Stimulated activated effector memory CD8-positive, alpha-beta T cell treated with anti-CD3 and anti-CD28 coated beads, Interleukin-12 subunit alpha, Interleukin-12 subunit beta, amount 100 ng/mL, for 72 hours (primary cell): ENCODE data around the gene PARS2.
A peak's percentile ranks its signal among the peaks of the same experiment; 100 is the strongest.

ENCODE experiments used
- ATAC-seq: fragments of 150-1000 bp; cut with Tn5 transposase; 2 replicates; pipeline ENCODE4 v1.10.0; 2021
- DNase-seq, 2 donors: peaks; one replicate each; pipeline ENCODE4 v3.0.0; 2021 to 2022; ENCODE audit warnings: low spot score in 2 of 2
- H3K27ac Mint-ChIP-seq: one replicate; pipeline ENCODE4 v1.8.0; 2022; ENCODE audit warnings: mild to moderate bottlenecking, mixed read lengths
- H3K36me3 Mint-ChIP-seq: one replicate; pipeline ENCODE4 v1.8.0; 2022; ENCODE audit warnings: mild to moderate bottlenecking, mixed read lengths
- H3K4me1 Mint-ChIP-seq: one replicate; pipeline ENCODE4 v1.8.0; 2022; ENCODE audit warnings: mixed read lengths
- H3K4me3 Mint-ChIP-seq: one replicate; pipeline ENCODE4 v1.8.0; 2022; ENCODE audit warnings: mild to moderate bottlenecking, mixed read lengths
- H3K9me3 Mint-ChIP-seq: one replicate; pipeline ENCODE4 v1.8.0; 2022; ENCODE audit warnings: mixed read lengths

Gene PARS2

DNA sequence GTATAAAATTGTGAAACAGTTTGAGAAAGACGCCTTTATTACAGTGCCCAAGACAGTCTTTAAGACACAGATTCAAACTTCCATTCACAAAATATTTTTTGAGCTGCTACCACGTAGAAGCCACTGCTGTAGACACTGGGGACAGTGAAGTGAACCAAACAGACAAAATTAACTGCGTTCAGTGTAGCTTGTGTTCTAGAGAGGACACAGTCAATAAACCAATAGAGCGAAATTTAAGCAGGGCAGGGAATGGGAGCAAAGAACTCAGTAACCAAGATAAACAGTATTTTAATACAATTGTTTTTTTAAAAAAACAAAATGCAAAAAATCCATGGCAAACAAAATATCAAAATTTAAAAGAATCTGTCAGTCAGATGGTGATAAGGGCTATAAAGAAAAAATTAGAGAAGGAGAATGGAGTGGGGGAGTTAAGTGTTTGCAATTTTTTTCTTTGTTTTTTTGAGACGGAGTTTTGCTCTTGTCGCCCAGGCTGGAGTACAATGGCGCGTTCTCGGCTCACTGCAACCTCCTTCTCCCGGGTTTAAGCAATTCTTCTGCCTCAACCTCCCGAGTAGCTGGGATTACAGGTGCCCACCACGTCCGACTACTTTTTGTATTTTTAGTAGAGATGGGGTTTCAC lies 719 bp upstream of the PARS2 start:
- H3K4me1 Mint-ChIP-seq, result peaks cover 21% of the 10 kb centered on the region
- ATAC-seq, result peak; percentile 14
- peak overlapping the region; percentile 95 for H3K27ac Mint-ChIP-seq
- H3K9me3 Mint-ChIP-seq, result no peaks in the 10 kb centered on the region
- peaks cover 13% of the 10 kb centered on the region for H3K36me3 Mint-ChIP-seq
- peak overlapping the region; percentile 86 for H3K4me3 Mint-ChIP-seq
- no peak for DNase-seq

DNA sequence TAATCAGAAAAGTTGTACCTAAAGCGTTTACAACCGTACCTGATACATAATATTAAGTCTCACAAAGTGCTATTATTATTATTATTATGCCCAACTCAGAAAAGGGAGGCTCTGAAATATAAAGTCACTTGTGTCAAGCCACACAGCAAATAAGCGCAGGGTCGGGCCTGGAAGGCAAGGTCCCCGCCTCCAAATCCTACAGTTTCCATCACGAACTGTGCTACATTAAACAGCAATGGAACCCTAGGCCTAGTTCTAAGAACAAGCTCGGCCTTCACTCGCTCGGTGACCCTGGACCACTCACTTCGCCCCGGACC lies 549 bp downstream of the PARS2 start:
- ATAC-seq (no peak), DNase-seq (no peak)
- H3K27ac Mint-ChIP-seq, result peak overlapping the region; percentile 95
- H3K4me1 Mint-ChIP-seq, result peaks cover 22% of the 10 kb centered on the region
- H3K36me3 Mint-ChIP-seq, result peaks cover 13% of the 10 kb centered on the region
- H3K9me3 Mint-ChIP-seq, result no peaks in the 10 kb centered on the region
- H3K4me3 Mint-ChIP-seq, result peak overlapping the region; percentile 86

DNA sequence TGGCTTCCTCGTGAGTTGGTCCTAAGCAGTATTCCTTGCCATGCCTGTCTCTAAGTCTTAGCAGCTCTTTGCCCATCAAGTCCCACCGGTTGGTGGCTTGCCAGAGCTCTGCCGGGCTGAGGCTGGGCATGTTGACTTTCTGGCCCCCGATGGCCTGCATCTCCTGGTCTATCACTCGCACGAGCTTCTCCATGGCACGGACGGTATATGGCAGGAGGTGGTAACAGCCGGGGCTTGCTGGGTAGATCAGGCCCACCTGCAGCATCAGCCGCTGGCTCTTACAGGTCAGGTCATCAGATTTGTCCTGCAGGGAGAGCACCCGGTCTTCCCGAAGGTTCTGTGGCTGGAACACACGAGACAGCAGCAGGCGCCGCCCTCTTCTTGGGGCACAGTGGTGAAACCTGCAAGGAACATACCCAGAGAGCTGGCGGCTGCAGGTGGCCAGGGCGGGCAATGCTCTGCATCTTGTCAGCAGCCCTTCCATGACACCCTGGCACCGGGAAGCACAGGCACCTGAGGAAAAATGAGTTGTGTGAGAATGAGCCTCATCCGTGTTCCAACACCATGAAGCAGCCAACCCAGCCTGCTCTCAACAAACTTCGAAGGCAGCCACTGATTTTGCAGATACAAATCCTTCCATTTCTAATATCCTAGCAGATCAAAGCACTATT lies 5.5 kb downstream of the PARS2 start:
- H3K27ac Mint-ChIP-seq, result no peak overlapping the region
- ATAC-seq, result no peak
- no peak overlapping the region for H3K4me3 Mint-ChIP-seq
- no peaks in the 10 kb centered on the region for H3K9me3 Mint-ChIP-seq
- H3K36me3 Mint-ChIP-seq, result peaks cover 13% of the 10 kb centered on the region
- peaks cover 16% of the 10 kb centered on the region for H3K4me1 Mint-ChIP-seq
- DNase-seq, result no peak

DNA sequence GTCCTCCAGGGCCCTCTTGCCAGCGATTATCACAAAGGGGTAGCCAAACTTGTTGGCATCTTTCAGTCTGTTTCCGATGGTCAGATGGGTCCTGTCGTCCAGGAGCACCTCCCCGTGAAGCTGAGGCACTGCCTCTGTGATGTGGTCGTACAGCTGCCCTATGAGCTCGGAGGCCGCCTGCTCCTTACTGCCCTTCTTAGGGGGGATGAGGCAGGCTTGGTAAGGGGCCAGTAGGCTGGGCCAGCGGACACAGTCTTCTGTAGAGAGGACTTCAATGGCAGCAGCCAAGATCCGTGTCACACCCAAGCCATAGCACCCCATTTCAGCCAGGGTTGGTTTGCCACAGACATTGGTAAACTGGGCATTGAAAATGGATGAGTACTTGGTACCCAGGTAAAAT lies 6.5 kb downstream of the PARS2 start:
- no peak overlapping the region for H3K4me3 Mint-ChIP-seq
- DNase-seq, result no peak

DNA sequence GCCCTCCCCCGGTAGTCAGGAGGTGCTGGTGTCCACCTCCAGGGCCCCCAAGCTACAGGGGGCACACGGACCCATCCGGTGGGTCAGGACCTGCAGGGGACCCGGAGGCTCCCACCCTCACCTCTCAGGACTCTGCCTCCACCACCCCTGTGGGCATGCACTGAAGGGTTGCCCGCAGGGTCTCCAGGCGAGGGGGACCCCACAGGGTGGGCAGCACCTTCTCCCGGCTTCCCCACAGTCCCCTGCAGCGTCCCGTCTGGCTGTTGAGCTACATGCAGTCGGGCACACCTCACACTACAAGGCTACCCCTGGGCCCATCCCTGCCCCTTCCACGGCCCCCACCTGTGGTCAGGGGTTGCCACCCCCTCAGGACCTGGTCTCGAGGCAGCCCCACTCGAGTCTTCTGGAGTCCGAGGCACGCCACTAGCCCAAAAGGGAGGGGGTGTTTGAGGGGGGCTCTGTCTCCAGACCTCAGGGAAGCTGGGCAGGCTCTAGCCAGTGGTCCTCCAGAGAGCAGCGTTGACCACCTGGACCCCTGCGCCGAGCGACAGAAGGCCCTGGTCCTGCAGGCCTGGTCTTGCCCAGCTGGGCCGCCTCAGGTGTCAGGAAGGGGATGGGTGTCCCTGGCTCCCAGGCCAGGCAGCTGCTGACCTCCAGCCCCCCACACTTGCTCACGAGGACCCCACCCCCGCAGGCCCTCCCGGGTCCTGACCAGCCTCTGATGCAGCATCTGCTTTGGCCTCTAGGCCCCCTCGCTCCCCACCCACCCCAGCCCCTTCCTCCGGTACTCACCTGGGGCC lies 9.6 kb downstream of the PARS2 start:
- Mint-ChIP-seq H3K9me3 (no peaks in the 10 kb centered on the region), H3K4me1 (no peaks in the 10 kb centered on the region), H3K27ac (no peak overlapping the region), H3K36me3 (peaks cover 7% of the 10 kb centered on the region), H3K4me3 (no peak overlapping the region)
- DNase-seq (no peak), ATAC-seq (no peak)

More for the DNA sequence above, 6.5 kb downstream of the PARS2 start:
- Mint-ChIP-seq H3K4me1 (peaks cover 10% of the 10 kb centered on the region), H3K36me3 (peaks cover 13% of the 10 kb centered on the region), H3K9me3 (no peaks in the 10 kb centered on the region), H3K27ac (no peak overlapping the region)
- ATAC-seq, result no peak

DNA sequence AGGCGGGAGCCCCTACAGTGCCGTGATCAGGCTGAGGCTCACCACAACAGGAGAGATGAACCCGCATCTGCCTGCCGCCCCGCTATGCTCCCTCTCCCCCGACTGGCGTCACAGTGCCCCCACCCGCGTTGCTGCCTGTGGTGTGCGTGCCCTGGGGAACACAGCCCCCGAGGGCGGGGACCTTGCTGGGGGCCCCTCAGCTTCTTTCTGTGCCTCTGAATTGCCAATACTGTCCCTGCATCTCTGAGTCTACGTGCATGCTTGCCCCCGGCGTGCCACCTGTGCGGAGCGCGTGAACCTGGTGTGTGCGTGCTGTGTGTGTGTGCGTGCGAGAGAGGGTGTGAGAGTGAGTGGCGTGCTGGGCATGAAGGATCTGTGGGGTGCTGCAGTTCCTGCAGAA lies 10.3 kb downstream of the PARS2 start:
- no peaks in the 10 kb centered on the region for H3K4me1 Mint-ChIP-seq
- no peak for DNase-seq
- H3K36me3 Mint-ChIP-seq, result peaks cover 7% of the 10 kb centered on the region
- H3K27ac Mint-ChIP-seq, result no peak overlapping the region
- H3K4me3 Mint-ChIP-seq, result no peak overlapping the region
- peak; percentile 25 for ATAC-seq
- no peaks in the 10 kb centered on the region for H3K9me3 Mint-ChIP-seq

DNA sequence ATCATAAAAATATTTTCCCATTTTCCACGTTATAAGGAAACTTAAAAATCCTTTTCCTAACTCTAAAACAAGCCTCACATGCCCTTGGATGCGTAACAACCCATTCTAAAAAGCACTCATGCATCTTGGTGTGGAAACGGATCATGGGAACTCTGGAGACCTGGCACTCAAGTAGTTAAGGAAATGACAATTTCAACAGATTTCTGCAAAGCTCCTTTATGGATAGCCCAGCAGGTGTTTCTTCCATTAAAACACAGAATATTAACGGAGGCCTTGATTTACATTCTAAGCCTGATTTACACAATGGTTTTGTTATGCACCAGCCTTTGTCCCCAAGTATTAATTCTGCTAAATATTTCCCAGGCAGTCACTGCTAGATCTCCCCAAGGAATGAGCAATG lies 12.9 kb downstream of the PARS2 start:
- Mint-ChIP-seq H3K4me1 (no peaks in the 10 kb centered on the region), H3K27ac (no peak overlapping the region)

GRCh38 chr1:54750596-54750995 lies 13.7 kb downstream of the PARS2 start:
- Mint-ChIP-seq H3K36me3 (no peaks in the 10 kb centered on the region), H3K9me3 (no peaks in the 10 kb centered on the region), H3K4me1 (no peaks in the 10 kb centered on the region), H3K4me3 (no peak overlapping the region), H3K27ac (no peak overlapping the region)
- ATAC-seq, result no peak
- DNase-seq, result no peak

More for the DNA sequence above, 12.9 kb downstream of the PARS2 start:
- H3K4me3 Mint-ChIP-seq, result no peak overlapping the region
- no peaks in the 10 kb centered on the region for H3K9me3 Mint-ChIP-seq
- ATAC-seq, result no peak
- H3K36me3 Mint-ChIP-seq, result no peaks in the 10 kb centered on the region
- DNase-seq, result no peak

DNA sequence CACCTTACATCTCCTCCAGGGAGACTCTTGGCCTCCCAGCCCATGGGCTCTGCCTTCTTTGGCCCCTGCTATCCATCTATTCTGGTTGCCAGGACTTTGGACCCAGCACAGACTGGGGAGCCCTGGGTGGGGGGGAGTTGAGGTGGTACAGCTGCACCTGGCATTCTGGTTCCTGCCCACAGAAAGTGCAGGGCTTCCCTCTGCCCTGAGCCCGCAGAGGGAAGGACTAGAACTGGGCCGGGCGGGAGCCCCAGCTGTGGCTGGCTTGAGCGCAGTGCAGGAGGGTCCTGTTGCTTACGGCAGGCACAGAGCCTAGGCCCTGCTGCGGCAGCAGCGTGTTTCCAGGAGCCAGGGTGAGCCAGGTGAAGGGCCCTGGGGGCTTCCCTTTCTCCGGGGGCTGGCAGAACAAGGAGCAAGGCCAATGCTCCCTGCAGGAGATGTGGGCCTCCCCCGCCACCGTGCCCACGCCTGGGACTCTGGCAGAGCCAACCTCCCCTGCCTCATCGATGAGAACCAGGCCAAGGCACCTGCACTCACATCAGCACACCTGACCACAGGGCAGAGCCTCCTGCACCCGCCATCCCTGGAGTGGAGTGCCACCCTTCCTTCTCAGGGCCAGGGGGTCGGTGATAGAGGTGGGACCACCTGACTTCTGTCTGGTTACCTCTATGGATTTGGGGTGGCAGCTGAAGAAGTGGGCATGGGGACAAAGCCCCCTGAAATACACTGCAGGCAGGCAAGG lies 16.1 kb downstream of the PARS2 start:
- Mint-ChIP-seq H3K36me3 (peaks cover 4% of the 10 kb centered on the region), H3K9me3 (no peaks in the 10 kb centered on the region), H3K27ac (no peak overlapping the region), H3K4me3 (no peak overlapping the region), H3K4me1 (no peaks in the 10 kb centered on the region)
- no peak for DNase-seq
- ATAC-seq, result no peak

GRCh38 chr1:54745864-54746263 lies 18.5 kb downstream of the PARS2 start:
- H3K9me3 Mint-ChIP-seq, result no peaks in the 10 kb centered on the region
- H3K4me1 Mint-ChIP-seq, result no peaks in the 10 kb centered on the region
- ATAC-seq (no peak), DNase-seq (no peak)
- no peak overlapping the region for H3K27ac Mint-ChIP-seq
- peaks cover 27% of the 10 kb centered on the region for H3K36me3 Mint-ChIP-seq
- H3K4me3 Mint-ChIP-seq, result no peak overlapping the region

GRCh38 chr1:54745274-54745673 lies 19.0 kb downstream of the PARS2 start:
- Mint-ChIP-seq H3K9me3 (no peaks in the 10 kb centered on the region), H3K27ac (no peak overlapping the region), H3K4me3 (no peak overlapping the region), H3K4me1 (no peaks in the 10 kb centered on the region), H3K36me3 (peaks cover 33% of the 10 kb centered on the region)
- ATAC-seq, result no peak
- no peak for DNase-seq

DNA sequence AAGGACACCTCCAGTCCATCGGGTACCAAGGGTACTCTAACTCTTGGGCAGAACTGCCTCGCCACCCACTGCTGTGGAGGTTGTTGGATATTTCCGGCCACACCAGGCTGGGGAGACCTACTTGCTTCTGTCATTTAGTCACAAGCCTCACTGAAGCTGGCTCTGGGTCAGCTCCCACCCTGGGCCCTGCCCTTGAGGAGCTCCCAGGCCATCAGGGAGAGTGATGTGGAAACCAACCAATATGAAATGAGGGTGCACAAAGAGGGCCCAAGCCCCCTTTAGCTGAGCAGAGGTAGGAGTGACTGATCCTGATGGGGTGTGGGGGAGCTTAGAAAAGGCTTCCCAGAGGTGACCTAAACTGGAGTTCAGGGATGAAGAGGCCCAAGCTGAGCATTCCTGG lies 19.6 kb downstream of the PARS2 start:
- no peak overlapping the region for H3K27ac Mint-ChIP-seq

DNA sequence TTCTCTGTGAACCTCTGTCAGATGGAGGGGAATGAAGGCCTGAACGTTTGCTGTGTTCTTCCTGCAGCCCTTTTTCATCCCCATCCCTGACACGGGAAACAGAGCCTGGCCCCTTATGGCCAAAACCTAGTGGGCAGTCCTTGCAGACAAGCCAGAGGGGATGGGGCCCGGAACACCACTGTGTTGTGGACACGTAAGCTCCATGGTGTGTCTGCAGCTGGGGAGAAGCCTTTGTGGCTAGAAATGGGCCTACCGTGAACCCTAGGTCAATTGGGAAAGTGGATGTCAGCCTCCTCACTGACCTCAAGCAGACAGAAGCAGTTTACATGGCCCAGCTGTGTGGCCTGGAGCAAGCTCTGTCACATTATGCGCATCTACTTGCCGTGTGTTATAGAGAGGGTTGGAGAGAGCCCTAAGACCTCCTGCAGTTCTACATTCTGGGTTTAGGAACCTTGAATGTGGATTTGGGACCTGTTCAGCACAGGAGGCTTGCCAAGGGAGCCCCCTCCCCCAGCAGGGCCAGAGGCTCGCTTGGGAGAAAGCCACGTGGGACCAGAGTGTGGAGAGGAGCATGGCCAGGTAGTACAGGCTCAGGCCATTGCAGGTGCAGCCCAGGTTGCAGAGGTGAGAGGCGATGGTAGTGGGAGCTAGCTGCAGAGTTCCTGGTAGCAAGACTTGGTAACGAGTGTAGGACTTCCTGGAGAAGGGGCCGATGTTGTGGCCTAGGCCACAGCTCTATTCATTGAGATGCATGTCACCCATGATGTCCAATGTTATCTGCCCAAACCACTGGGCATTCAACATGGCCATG lies 20.7 kb downstream of the PARS2 start:
- Mint-ChIP-seq H3K4me1 (no peaks in the 10 kb centered on the region), H3K27ac (no peak overlapping the region), H3K9me3 (no peaks in the 10 kb centered on the region), H3K36me3 (peaks cover 50% of the 10 kb centered on the region), H3K4me3 (no peak overlapping the region)
- DNase-seq (no peak), ATAC-seq (no peak)

More for the DNA sequence above, 19.6 kb downstream of the PARS2 start:
- DNase-seq (no peak), ATAC-seq (no peak)
- Mint-ChIP-seq H3K4me3 (no peak overlapping the region), H3K9me3 (no peaks in the 10 kb centered on the region), H3K4me1 (no peaks in the 10 kb centered on the region), H3K36me3 (peaks cover 39% of the 10 kb centered on the region)

- peaks cover 63% of the 10 kb centered on the region for H3K36me3 Mint-ChIP-seq
- no peak overlapping the region for H3K4me3 Mint-ChIP-seq
- no peak for DNase-seq
- no peak overlapping the region for H3K27ac Mint-ChIP-seq
- ATAC-seq, result no peak
- H3K4me1 Mint-ChIP-seq, result peaks cover under 1% of the 10 kb centered on the region
- no peaks in the 10 kb centered on the region for H3K9me3 Mint-ChIP-seq
Observed at GRCh38 chr1:54742282-54742681, 22.0 kb downstream of the PARS2 start.

- H3K36me3 Mint-ChIP-seq, result peaks cover 71% of the 10 kb centered on the region
- no peaks in the 10 kb centered on the region for H3K9me3 Mint-ChIP-seq
- H3K4me3 Mint-ChIP-seq, result no peak overlapping the region
- ATAC-seq (no peak), DNase-seq (no peak)
- no peak overlapping the region for H3K27ac Mint-ChIP-seq
- H3K4me1 Mint-ChIP-seq, result peaks cover 8% of the 10 kb centered on the region
Observed at GRCh38 chr1:54741531-54741930, 22.8 kb downstream of the PARS2 start.
